ENCODE data around the gene FST.

Gene FST

GRCh38 chr5:53501054-53501453, 20.6 kb downstream of the FST start:
- H3K27ac ChIP-seq, result no peak overlapping the region
- TF ChIP-seq CTCF (conservative IDR thresholded peaks at IDR 0.05), result no peak

- no peak for TF ChIP-seq CTCF (conservative IDR thresholded peaks at IDR 0.05)
- no peak for TF ChIP-seq ZFX (IDR thresholded peaks at IDR 0.05)
- H3K27ac ChIP-seq, result no peak overlapping the region
Measured at GRCh38 chr5:53503562-53504218, 23.3 kb downstream of the FST start.

- no peak overlapping the region for H3K27ac ChIP-seq
- TF ChIP-seq ZFX (IDR thresholded peaks at IDR 0.05) (no peak), CTCF (conservative IDR thresholded peaks at IDR 0.05) (no peak)
Measured at GRCh38 chr5:53507013-53507412, 26.6 kb downstream of the FST start.

GRCh38 chr5:53508125-53508524, 27.7 kb downstream of the FST start:
- H3K27ac ChIP-seq, result no peak overlapping the region
- TF ChIP-seq ZFX (IDR thresholded peaks at IDR 0.05) (no peak), CTCF (conservative IDR thresholded peaks at IDR 0.05) (no peak)

GRCh38 chr5:53512539-53512938, 32.1 kb downstream of the FST start:
- TF ChIP-seq ZFX (IDR thresholded peaks at IDR 0.05) (no peak), CTCF (conservative IDR thresholded peaks at IDR 0.05) (no peak)
- H3K27ac ChIP-seq, result no peak overlapping the region

- H3K27ac ChIP-seq, result no peak overlapping the region
- no peak for TF ChIP-seq ZFX (IDR thresholded peaks at IDR 0.05)
- no peak for TF ChIP-seq CTCF (conservative IDR thresholded peaks at IDR 0.05)
Measured at GRCh38 chr5:53515988-53516387, 35.6 kb downstream of the FST start.

GRCh38 chr5:53520813-53521212, 40.4 kb downstream of the FST start:
- TF ChIP-seq CTCF (conservative IDR thresholded peaks at IDR 0.05) (no peak), ZFX (IDR thresholded peaks at IDR 0.05) (no peak)
- no peak overlapping the region for H3K27ac ChIP-seq
